ENCODE measurements around the gene PRDM7.
"Not testable (repeated sequence)": the region's sequence is repeated elsewhere in the genome, so short reads cannot be mapped to it uniquely, and the experiment has no call there.

Gene PRDM7

GRCh38 chr16:90011508-90011819 lies 65.7 kb downstream of the PRDM7 start:
- DNase-seq: no peak

GRCh38 chr16:90010676-90011507 lies 66.2 kb downstream of the PRDM7 start:
- DNase-seq: no peak

GRCh38 chr16:90009172-90009899 lies 67.8 kb downstream of the PRDM7 start:
- no peak for DNase-seq

- DNase-seq: peak; percentile 68
Measured at GRCh38 chr16:90008708-90009145, 68.4 kb downstream of the PRDM7 start.

- DNase-seq: not testable (repeated sequence)
Measured at GRCh38 chr16:90007635-90008234, 69.4 kb downstream of the PRDM7 start.

- DNase-seq: no peak
Measured at GRCh38 chr16:90007015-90007414, 70.1 kb downstream of the PRDM7 start.
